WTC11 (cell line): ENCODE results near the gene ADGRD2.

Experiments
- CTCF ChIP-seq: fragments of 200-600 bp; IDR thresholded peaks from 2 replicates; pipeline ENCODE4 v1.8.0; 2022; ENCODE audit warnings: antibody characterized with exemption
- FOXP4 ChIP-seq: sonication (generic); formaldehyde crosslinking; IDR thresholded peaks from 2 replicates; pipeline ENCODE4 v1.8.0; 2022; ENCODE audit warnings: mild to moderate bottlenecking, missing genetic modification reagents
- NR1H2 ChIP-seq: sonication (generic); formaldehyde crosslinking; IDR thresholded peaks from 2 replicates; pipeline ENCODE4 v1.9.0; 2021; ENCODE audit warnings: mild to moderate bottlenecking, moderate library complexity, missing genetic modification reagents
- NR3C1 ChIP-seq: sonication (generic); formaldehyde crosslinking; conservative IDR thresholded peaks from 2 replicates; pipeline ENCODE4 v1.8.1; 2023; ENCODE audit warnings: low read depth, mild to moderate bottlenecking, missing genetic modification reagents
- SMAD4 ChIP-seq: sonication (generic); formaldehyde crosslinking; IDR thresholded peaks from 2 replicates; pipeline ENCODE4 v1.8.0; 2022; ENCODE audit warnings: mild to moderate bottlenecking, missing genetic modification reagents
- SP1 ChIP-seq: sonication (generic); formaldehyde crosslinking; conservative IDR thresholded peaks from 2 replicates; pipeline ENCODE4 v1.8.1; 2022; ENCODE audit warnings: missing genetic modification reagents
- STAT6 ChIP-seq: sonication (generic); formaldehyde crosslinking; conservative IDR thresholded peaks from 2 replicates; pipeline ENCODE4 v1.8.1; 2023; ENCODE audit warnings: mild to moderate bottlenecking, low read depth, missing genetic modification reagents, moderate library complexity
- ZBTB21 ChIP-seq: sonication (generic); formaldehyde crosslinking; IDR thresholded peaks from 2 replicates; pipeline ENCODE4 v1.8.1; 2023; ENCODE audit warnings: mild to moderate bottlenecking, missing genetic modification reagents, borderline replicate concordance
- TF ChIP-seq, protein P1 (sequence below): sonication (generic); formaldehyde crosslinking; IDR thresholded peaks from 2 replicates; pipeline ENCODE4 v1.8.1; 2023; ENCODE audit warnings: mild to moderate bottlenecking, missing genetic modification reagents, moderate library complexity

GRCh38 chr9:124477211-124477647, 27.0 kb downstream of the ADGRD2 start:
- TF ChIP-seq SMAD4 (CRISPR knock-in tag) (no peak), NR1H2 (CRISPR knock-in tag) (no peak), CTCF (no peak), SP1 (CRISPR knock-in tag) (no peak), FOXP4 (CRISPR knock-in tag) (no peak), ZBTB21 (CRISPR knock-in tag) (no peak), NR3C1 (CRISPR knock-in tag) (no peak), STAT6 (CRISPR knock-in tag) (no peak)
- TF ChIP-seq, protein P1, sequence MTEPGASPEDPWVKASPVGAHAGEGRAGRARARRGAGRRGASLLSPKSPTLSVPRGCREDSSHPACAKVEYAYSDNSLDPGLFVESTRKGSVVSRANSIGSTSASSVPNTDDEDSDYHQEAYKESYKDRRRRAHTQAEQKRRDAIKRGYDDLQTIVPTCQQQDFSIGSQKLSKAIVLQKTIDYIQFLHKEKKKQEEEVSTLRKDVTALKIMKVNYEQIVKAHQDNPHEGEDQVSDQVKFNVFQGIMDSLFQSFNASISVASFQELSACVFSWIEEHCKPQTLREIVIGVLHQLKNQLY (CRISPR knock-in tag), result no peak
